ENCODE measurements around the gene FOXD2.

DNA sequence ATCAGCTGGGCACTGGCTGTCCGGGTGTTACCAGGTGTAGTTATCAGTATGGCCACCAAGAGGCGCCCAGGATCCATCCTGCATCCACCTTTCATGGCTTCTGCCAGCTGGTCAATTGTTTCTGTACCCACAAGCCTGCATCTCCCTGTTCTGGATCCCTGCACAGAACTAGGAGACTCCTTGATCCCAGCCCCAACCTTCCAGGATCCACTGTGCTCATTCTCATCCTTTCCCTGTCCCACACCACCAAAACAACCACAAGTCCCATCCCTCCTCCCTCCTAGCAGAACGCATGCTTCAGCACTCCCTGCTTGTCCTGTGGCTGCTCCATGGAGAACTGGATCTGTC lies 49.0 kb upstream of the FOXD2 start:
- TF ChIP-seq CTCF (IDR thresholded peaks at IDR 0.05) (peak; percentile 63), JUN (IDR thresholded peaks at IDR 0.05) (no peak), FOXS1 (CRISPR knock-in tag; IDR thresholded peaks at IDR 0.05) (no peak), RCOR1 (IDR thresholded peaks at IDR 0.05; ENCODE audit: low read depth, low read length) (no peak), CHD2 (IDR thresholded peaks at IDR 0.05; ENCODE audit: low read length, partially characterized antibody) (no peak), SMC3 (IDR thresholded peaks at IDR 0.05) (peak; percentile 51), BHLHE40 (IDR thresholded peaks at IDR 0.05; ENCODE audit: low read depth, low read length) (no peak), CBX8 (IDR thresholded peaks at IDR 0.05) (no peak), MAX (IDR thresholded peaks at IDR 0.05) (no peak), POLR2A (IDR thresholded peaks at IDR 0.05; ENCODE audit: low read length) (no peak)
- TF ChIP-seq, protein P1, sequence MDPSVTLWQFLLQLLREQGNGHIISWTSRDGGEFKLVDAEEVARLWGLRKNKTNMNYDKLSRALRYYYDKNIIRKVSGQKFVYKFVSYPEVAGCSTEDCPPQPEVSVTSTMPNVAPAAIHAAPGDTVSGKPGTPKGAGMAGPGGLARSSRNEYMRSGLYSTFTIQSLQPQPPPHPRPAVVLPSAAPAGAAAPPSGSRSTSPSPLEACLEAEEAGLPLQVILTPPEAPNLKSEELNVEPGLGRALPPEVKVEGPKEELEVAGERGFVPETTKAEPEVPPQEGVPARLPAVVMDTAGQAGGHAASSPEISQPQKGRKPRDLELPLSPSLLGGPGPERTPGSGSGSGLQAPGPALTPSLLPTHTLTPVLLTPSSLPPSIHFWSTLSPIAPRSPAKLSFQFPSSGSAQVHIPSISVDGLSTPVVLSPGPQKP (IDR thresholded peaks at IDR 0.05; ENCODE audit: low read depth, low read length) = no peak

Data from A549 (cell line).